IPS-20b (cell line): ENCODE results near the gene ID3.

Experiments
- H3K27ac ChIP-seq: one replicate; pipeline ENCODE4 v1.5.1; 2013; ENCODE audit warnings: low read length
- H3K27me3 ChIP-seq: 2 replicates; pipeline ENCODE4 v1.6.1; 2013; ENCODE audit warnings: mild to moderate bottlenecking, low read length, inconsistent platforms; ENCODE audit not compliant: insufficient read depth
- H3K36me3 ChIP-seq: 2 replicates; pipeline ENCODE4 v1.6.1; 2013; ENCODE audit warnings: low read depth, mild to moderate bottlenecking, inconsistent platforms, low read length, moderate library complexity; ENCODE audit not compliant: insufficient read depth
- H3K4me1 ChIP-seq: 2 replicates; pipeline ENCODE4 v1.6.1; 2013; ENCODE audit warnings: mild to moderate bottlenecking, control low read depth, inconsistent platforms, low read length, moderate library complexity; ENCODE audit not compliant: insufficient read depth
- H3K4me3 ChIP-seq: 2 replicates; pipeline ENCODE4 v1.5.1; 2013; ENCODE audit warnings: mild to moderate bottlenecking, low read length, inconsistent platforms
- H3K9ac ChIP-seq: 2 replicates; pipeline ENCODE4 v1.6.1; 2013; ENCODE audit warnings: low read depth, mild to moderate bottlenecking, inconsistent platforms, low read length, moderate library complexity
- H3K9me3 ChIP-seq: 2 replicates; pipeline ENCODE4 v1.6.1; 2013; ENCODE audit warnings: mild to moderate bottlenecking, low read depth, low read length, inconsistent platforms; ENCODE audit not compliant: insufficient read depth

Gene ID3

GRCh38 chr1:23539698-23540266 lies 19.5 kb downstream of the ID3 start:
- Histone ChIP-seq H3K27ac (no peak overlapping the region), H3K9me3 (no peaks in the 10 kb centered on the region), H3K4me3 (no peak overlapping the region), H3K9ac (no peak overlapping the region), H3K36me3 (no peaks in the 10 kb centered on the region), H3K4me1 (no peaks in the 10 kb centered on the region; the same call in 1 of the 2 replicates), H3K27me3 (no peaks in the 10 kb centered on the region)

- H3K9me3 ChIP-seq: no peaks in the 10 kb centered on the region
- H3K4me1 ChIP-seq: no peaks in the 10 kb centered on the region
- H3K27ac ChIP-seq: no peak overlapping the region
- H3K27me3 ChIP-seq: peaks cover 15% of the 10 kb centered on the region
- H3K36me3 ChIP-seq: no peaks in the 10 kb centered on the region
- no peak overlapping the region for H3K9ac ChIP-seq
- H3K4me3 ChIP-seq: no peak overlapping the region
Measured at GRCh38 chr1:23537296-23537973, 21.9 kb downstream of the ID3 start.

GRCh38 chr1:23533246-23534023 lies 25.9 kb downstream of the ID3 start:
- Histone ChIP-seq H3K27me3 (peaks cover 48% of the 10 kb centered on the region), H3K36me3 (no peaks in the 10 kb centered on the region), H3K9me3 (no peaks in the 10 kb centered on the region), H3K27ac (no peak overlapping the region), H3K9ac (no peak overlapping the region), H3K4me3 (no peak overlapping the region), H3K4me1 (peaks cover 11% of the 10 kb centered on the region; the same call in 1 of the 2 replicates)

GRCh38 chr1:23531562-23532094 lies 27.7 kb downstream of the ID3 start:
- peak overlapping the region; percentile 64 for H3K4me3 ChIP-seq
- H3K9ac ChIP-seq: peak overlapping the region; percentile 75
- H3K27me3 ChIP-seq: peaks cover 48% of the 10 kb centered on the region
- H3K4me1 ChIP-seq: peaks cover 11% of the 10 kb centered on the region; the same call in 1 of the 2 replicates
- no peaks in the 10 kb centered on the region for H3K36me3 ChIP-seq
- H3K9me3 ChIP-seq: no peaks in the 10 kb centered on the region
- H3K27ac ChIP-seq: no peak overlapping the region

GRCh38 chr1:23530747-23531561 lies 28.3 kb downstream of the ID3 start, which contains the start of gene E2F2:
Gene E2F2, minus strand, starts transcription at chr1:23531233. Its CDS starts 440 bp downstream, at chr1:23530793.
- Histone ChIP-seq H3K9me3 (no peaks in the 10 kb centered on the region), H3K4me1 (peaks cover 13% of the 10 kb centered on the region; the same call in 1 of the 2 replicates), H3K9ac (peak within 1 kb of the TSS; percentile 76), H3K4me3 (peak within 1 kb of the TSS; percentile 72), H3K27ac (no peak within 1 kb of the TSS), H3K27me3 (peaks cover 48% of the 10 kb centered on the region), H3K36me3 (no peaks in the 10 kb centered on the region)

GRCh38 chr1:23530087-23530746 lies 29.1 kb downstream of the ID3 start:
- peak overlapping the region; percentile 76; the same call in 1 of the 2 replicates for H3K9ac ChIP-seq
- H3K27me3 ChIP-seq: peaks cover 48% of the 10 kb centered on the region
- H3K27ac ChIP-seq: no peak overlapping the region

GRCh38 chr1:23529146-23530086 lies 29.9 kb downstream of the ID3 start:
- Histone ChIP-seq H3K27me3 (peaks cover 48% of the 10 kb centered on the region), H3K9me3 (no peaks in the 10 kb centered on the region), H3K4me1 (peaks cover 19% of the 10 kb centered on the region; the same call in 1 of the 2 replicates), H3K4me3 (peak overlapping the region; percentile 72), H3K9ac (peak overlapping the region; percentile 76; the same call in 1 of the 2 replicates), H3K27ac (no peak overlapping the region), H3K36me3 (no peaks in the 10 kb centered on the region)

More at GRCh38 chr1:23530087-23530746, 29.1 kb downstream of the ID3 start:
- H3K36me3 ChIP-seq: no peaks in the 10 kb centered on the region
- H3K4me3 ChIP-seq: peak overlapping the region; percentile 72
- H3K9me3 ChIP-seq: no peaks in the 10 kb centered on the region
- H3K4me1 ChIP-seq: peaks cover 19% of the 10 kb centered on the region; the same call in 1 of the 2 replicates

GRCh38 chr1:23528250-23528978 lies 30.9 kb downstream of the ID3 start:
- no peak overlapping the region for H3K4me3 ChIP-seq
- H3K36me3 ChIP-seq: no peaks in the 10 kb centered on the region
- peaks cover 19% of the 10 kb centered on the region; the same call in 1 of the 2 replicates for H3K4me1 ChIP-seq
- H3K9me3 ChIP-seq: no peaks in the 10 kb centered on the region
- no peak overlapping the region for H3K9ac ChIP-seq
- no peak overlapping the region for H3K27ac ChIP-seq
- peaks cover 43% of the 10 kb centered on the region for H3K27me3 ChIP-seq

GRCh38 chr1:23527900-23528249 lies 31.4 kb downstream of the ID3 start:
- Histone ChIP-seq H3K27ac (no peak overlapping the region), H3K4me3 (no peak overlapping the region), H3K9ac (no peak overlapping the region), H3K9me3 (no peaks in the 10 kb centered on the region), H3K36me3 (no peaks in the 10 kb centered on the region), H3K4me1 (peaks cover 19% of the 10 kb centered on the region; the same call in 1 of the 2 replicates), H3K27me3 (peaks cover 38% of the 10 kb centered on the region)
